OCI-LY3 (cell line): Measurements from ENCODE around the gene BRMS1.

Experiments
- CTCF ChIP-seq: fragments of 200-600, 300-600 bp; sonication (generic); IDR thresholded peaks from 2 replicates; pipeline ENCODE4 v1.5.1; 2014; ENCODE audit warnings: antibody characterized with exemption, low read length, low read depth
- EZH2phosphoT487 ChIP-seq: fragments of 200-600 bp; shearing (Covaris generic); IDR thresholded peaks from 2 replicates; pipeline ENCODE4 v1.6.1; 2018; ENCODE audit warnings: antibody characterized with exemption, mixed run types, low read depth

GRCh38 chr11:66293777-66294625 is 50.9 kb downstream of the BRMS1 start:
- TF ChIP-seq CTCF (no peak), EZH2phosphoT487 (no peak)
